Panc1 (cell line): Measurements from ENCODE around the gene PRND. TPM values are rescaled to one million over a fixed set of nuclear protein-coding genes. Genes with fewer than 3 reads are reported as not detected.
"Not testable (repeated sequence)": the region's sequence is repeated elsewhere in the genome, so short reads cannot be mapped to it uniquely, and the experiment has no call there.

ENCODE experiments used
- ATAC-seq: fragments of 200-7000 bp; cut with Tn5 transposase; 2 replicates; pipeline ENCODE4 v1.9.1; 2020; ENCODE audit warnings: mild to moderate bottlenecking, moderate library complexity
- BruUV-seq: library from RNA; stranded (reverse); fragments of 400-500 nt; replicated peaks from 2 replicates; lab custom pipeline; 2021; lab: Mats Ljungman, UMichigan
- CTCF ChIA-PET: fragments of 300-600 bp; sonication (Branson Sonifier 250); formaldehyde crosslinking; loops from one replicate; lab custom pipeline; 2022; ENCODE audit warnings: antibody characterized with exemption; lab: Charles Lee
- POLR2A ChIA-PET: fragments of 300-600 bp; sonication (Branson Sonifier 250); formaldehyde crosslinking; loops from one replicate; lab custom pipeline; 2022; ENCODE audit warnings: antibody characterized with exemption; lab: Charles Lee
- DNase-seq: peaks from one replicate; pipeline ENCODE4 v3.0.0-alpha.2; 2010; ENCODE audit warnings: low read depth, low spot score
- H3K27ac ChIP-seq: 2 replicates; pipeline ENCODE4 v1.5.1; 2011; ENCODE audit warnings: mild to moderate bottlenecking, low read length, inconsistent platforms
- H3K27me3 ChIP-seq: fragments of 200-500 bp; sonication (Bioruptor generic); 2 replicates; pipeline ENCODE4 v1.6.0; 2014; ENCODE audit warnings: low read length, inconsistent platforms; ENCODE audit not compliant: control insufficient read depth, insufficient read depth
- H3K36me3 ChIP-seq: fragments of 200-500 bp; sonication (Bioruptor generic); 2 replicates; pipeline ENCODE4 v1.5.1; 2014; ENCODE audit warnings: inconsistent platforms, mild to moderate bottlenecking, low read length, moderate library complexity; ENCODE audit not compliant: control insufficient read depth, insufficient read depth
- H3K4me1 ChIP-seq: 2 replicates; pipeline ENCODE4 v1.5.1; 2011; ENCODE audit warnings: inconsistent platforms, mild to moderate bottlenecking, low read length, moderate library complexity; ENCODE audit not compliant: control insufficient read depth, insufficient read depth
- H3K4me3 ChIP-seq, 2 experiments: 2 replicates each; pipeline ENCODE4 v1.5.1; 2011 to 2012; ENCODE audit warnings: low read depth in 2 of 2, low read length in 2 of 2, mild to moderate bottlenecking in 2 of 2, inconsistent platforms in 1 of 2, moderate library complexity in 1 of 2
- H3K9me3 ChIP-seq: fragments of 200-500 bp; sonication (Bioruptor generic); 2 replicates; pipeline ENCODE4 v1.5.1; 2014; ENCODE audit warnings: low read depth, mild to moderate bottlenecking, inconsistent platforms, low read length, moderate library complexity; ENCODE audit not compliant: control insufficient read depth, insufficient read depth
- CTCF ChIP-seq: fragments of 450-650 bp; IDR thresholded peaks from 2 replicates; pipeline ENCODE4 v1.5.1; 2017; ENCODE audit warnings: mild to moderate bottlenecking
- POLR2AphosphoS5 ChIP-seq: IDR thresholded peaks from 2 replicates; pipeline ENCODE4 v1.6.1; 2012; ENCODE audit warnings: mild to moderate bottlenecking, low read depth, low read length, moderate library complexity
- REST ChIP-seq, 2 experiments: IDR thresholded peaks; 2 replicates each; pipeline ENCODE4 v1.6.1; 2011 to 2012; ENCODE audit warnings: low read depth in 2 of 2, control low read depth in 1 of 2, low read length in 1 of 2, mild to moderate bottlenecking in 1 of 2, moderate library complexity in 1 of 2; ENCODE audit not compliant: insufficient read depth in 1 of 2
- SIN3A ChIP-seq: IDR thresholded peaks from 2 replicates; pipeline ENCODE4 v1.6.1; 2012; ENCODE audit warnings: low read depth, mild to moderate bottlenecking, low read length, moderate library complexity, borderline replicate concordance; ENCODE audit not compliant: insufficient read depth
- TCF7L2 ChIP-seq: IDR thresholded peaks from 2 replicates; pipeline ENCODE4 v1.6.1; 2011; ENCODE audit warnings: mild to moderate bottlenecking, low read depth, low read length, inconsistent platforms
- in situ Hi-C: cut with HindIII; loops from 2 replicates; pipeline ENCODE4 v1.10.0; 2016; ENCODE audit warnings: low sequenced_read_pairs, low pct_unique_long_range_greater_than_20kb
- intact Hi-C: fragments of 100-400 bp; cut with micrococcal nuclease; formaldehyde crosslinking; loops from one replicate; pipeline ENCODE4 v1.10.0; 2022; ENCODE audit not compliant: unreplicated experiment
- total RNA-seq: library from RNA; stranded (reverse); gene quantifications from one replicate; pipeline ENCODE4 v1.2.1, GENCODE V29; 2021; ENCODE audit not compliant: unreplicated experiment

PRND gene
- total RNA-seq, 1 experiment from 2014 or later: not detected

GRCh38 chr20:4702562-4703280, 19.0 kb upstream of the PRND start:
- no peaks in the 10 kb centered on the region for H3K9me3 ChIP-seq
- in situ Hi-C loops (no loop called here), intact Hi-C loops (no loop called here)
- DNase-seq (no peak), ATAC-seq (peak; percentile 52)
- no peak overlapping the region for H3K27ac ChIP-seq
- BruUV-seq: no TSS peak
- H3K4me1 ChIP-seq: no peaks in the 10 kb centered on the region
- ChIA-PET CTCF (no interaction called here), POLR2A (interaction anchor here (0.6 kb wide), 1 partner anchor 34 kb away, joined by 7 read pairs; no protein-coding TSS in a partner anchor)
- peaks cover 3% of the 10 kb centered on the region; the same call in 1 of the 2 replicates for H3K36me3 ChIP-seq
- no peaks in the 10 kb centered on the region for H3K27me3 ChIP-seq
- no peak for TF ChIP-seq POLR2AphosphoS5
- TF ChIP-seq CTCF: no peak
- TF ChIP-seq SIN3A: no peak
- no peak for TF ChIP-seq TCF7L2
- no peak for TF ChIP-seq REST (IDR thresholded peaks at IDR 0.05; ENCODE audit: insufficient read depth in 1 of 2, low read depth in 2 of 2, low read length in 1 of 2)
- no peak overlapping the region for H3K4me3 ChIP-seq

GRCh38 chr20:4703281-4703676, 18.4 kb upstream of the PRND start:
- Histone ChIP-seq H3K27me3 (no peaks in the 10 kb centered on the region), H3K27ac (no peak overlapping the region), H3K36me3 (peaks cover 3% of the 10 kb centered on the region; the same call in 1 of the 2 replicates), H3K9me3 (no peaks in the 10 kb centered on the region), H3K4me3 (no peak overlapping the region), H3K4me1 (no peaks in the 10 kb centered on the region)
- POLR2A ChIA-PET: interaction anchor here (0.6 kb wide), 1 partner anchor 34 kb away, joined by 7 read pairs; no protein-coding TSS in a partner anchor
- intact Hi-C loops: no loop called here
- DNase-seq: no peak
- in situ Hi-C loops: no loop called here
- no TSS peak for BruUV-seq
- TF ChIP-seq POLR2AphosphoS5 (no peak), CTCF (no peak), TCF7L2 (no peak), REST (IDR thresholded peaks at IDR 0.05; ENCODE audit: insufficient read depth in 1 of 2, low read depth in 2 of 2, low read length in 1 of 2) (no peak), SIN3A (no peak)
- CTCF ChIA-PET: no interaction called here
- no peak for ATAC-seq

GRCh38 chr20:4706941-4707340, 14.8 kb upstream of the PRND start:
- H3K4me3 ChIP-seq, H3K4me1 ChIP-seq, DNase-seq, H3K36me3 ChIP-seq, CTCF ChIA-PET, H3K27me3 ChIP-seq, in situ Hi-C loops, intact Hi-C loops, H3K27ac ChIP-seq, H3K9me3 ChIP-seq, POLR2A ChIA-PET, BruUV-seq, ATAC-seq: not testable (repeated sequence)
